Esophagus muscularis mucosa (tissue), 4 donors: ENCODE results near the gene KRT33A. TPM values are rescaled to one million over a fixed set of nuclear protein-coding genes. Genes with fewer than 3 reads are reported as not detected.

Experiments
- DNase-seq: peaks from one replicate; pipeline ENCODE4 v3.0.0-alpha.2; 2017; ENCODE audit errors: extremely low spot score
- H3K27ac ChIP-seq, 4 donors: fragments of 200-600 bp; sonication (generic); replicated peaks in 1 of 4; 1 replicate in 3 of 4; 2 replicates in 1 of 4; pipeline ENCODE4 v1.5.1; 2016 to 2019; ENCODE audit warnings: mild to moderate bottlenecking in 1 of 4
- H3K27me3 ChIP-seq, 4 donors: fragments of 200-600 bp; sonication (generic); one replicate each; pipeline versions ENCODE4 v1.5.1 to v1.6.0; 2016 to 2019
- H3K36me3 ChIP-seq, 4 donors: fragments of 200-600 bp; sonication (generic); one replicate each; pipeline ENCODE4 v1.5.1; 2016 to 2019
- H3K4me1 ChIP-seq, 4 donors: fragments of 200-600 bp; sonication (generic); one replicate each; pipeline ENCODE4 v1.5.1; 2016 to 2019
- H3K4me3 ChIP-seq, 4 donors: fragments of 200-600 bp; sonication (generic); 1 replicate in 2 of 4; 2 replicates in 2 of 4; pipeline ENCODE4 v1.5.1; 2016 to 2019; ENCODE audit warnings: mild to moderate bottlenecking in 4 of 4, moderate library complexity in 1 of 4
- H3K9me3 ChIP-seq, 4 donors: fragments of 200-600 bp; sonication (generic); 1 replicate in 3 of 4; 2 replicates in 1 of 4; pipeline ENCODE4 v1.5.1; 2016 to 2019
- EP300 ChIP-seq: sonication (generic); formaldehyde crosslinking; IDR thresholded peaks from one replicate; pipeline ENCODE4 v1.6.1; 2017; ENCODE audit warnings: antibody characterized with exemption
- POLR2A ChIP-seq: fragments of 450-650 bp; IDR thresholded peaks from one replicate; pipeline ENCODE4 v1.6.1; 2017; ENCODE audit warnings: antibody characterized with exemption, moderate library complexity, mild to moderate bottlenecking, low read depth
- POLR2AphosphoS5 ChIP-seq, 2 donors: sonication (generic); formaldehyde crosslinking; IDR thresholded peaks; one replicate each; pipeline ENCODE4 v1.6.1; 2017; ENCODE audit warnings: antibody characterized with exemption in 2 of 2
- WGBS: methylation state at CpG from one replicate; pipeline ENCODE4 v1.1.5; 2018; 5-methylcytosine and 5-hydroxymethylcytosine counted together
- intact Hi-C: fragments of 100-400 bp; cut with DNase I; formaldehyde crosslinking; loops from one replicate; pipeline ENCODE4 v1.15.1; 2023
- total RNA-seq, 4 donors: library from RNA; depleted of rRNA; stranded (reverse); fragments of >200 nt; gene quantifications; one replicate each; pipeline versions ENCODE4 v1.1.0 to v1.2.1, GENCODE V29; 2016
- TF ChIP-seq, protein P1 (sequence below), 3 experiments: fragments of 200-600 bp in 2 of 3; fragments of 450-650 bp in 1 of 3; sonication (generic) in 2 of 3; IDR thresholded peaks; one replicate each; pipeline ENCODE4 v1.5.1; 2017 to 2019; ENCODE audit warnings: antibody characterized with exemption in 3 of 3, mild to moderate bottlenecking in 2 of 3, moderate library complexity in 1 of 3

Gene KRT33A
- total RNA-seq, 4 donors from 2014 or later = not detected

DNA sequence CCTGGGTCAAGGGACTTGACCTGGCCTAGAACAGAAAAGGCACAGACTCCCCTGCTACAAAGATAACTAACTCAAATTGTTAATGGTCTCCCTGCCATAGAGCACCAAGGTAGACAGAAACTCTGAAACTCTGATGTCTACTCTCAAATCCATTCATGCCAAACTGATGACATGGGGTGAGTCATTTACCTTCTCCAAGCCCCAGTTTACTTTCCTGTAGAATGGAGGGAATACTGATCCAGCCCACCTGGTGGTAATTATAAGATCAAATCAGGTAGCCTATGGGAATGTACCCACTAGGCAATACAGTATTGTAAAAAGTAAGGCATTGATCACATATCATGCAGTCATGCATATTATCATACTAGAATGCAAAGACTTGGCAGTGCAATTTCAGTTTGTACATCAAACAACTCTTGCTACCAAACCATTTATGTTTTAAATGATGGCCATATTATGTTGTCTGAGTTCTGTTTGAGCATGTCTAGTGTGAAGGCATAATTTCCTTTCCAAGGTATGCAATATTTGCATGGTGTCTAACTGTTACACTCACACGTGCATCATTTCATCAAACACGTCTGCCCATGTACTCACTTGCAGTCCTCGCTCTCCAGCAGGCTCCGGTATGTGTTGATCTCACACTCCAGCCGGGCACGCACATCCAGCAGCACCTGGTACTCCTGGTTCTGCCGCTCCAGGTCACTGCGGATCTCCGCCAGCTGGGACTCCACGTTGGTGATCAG, 43.8 kb upstream of the KRT33A start:
- H3K27me3 ChIP-seq = no peaks in the 10 kb centered on the region
- H3K4me3 ChIP-seq = no peak overlapping the region
- intact Hi-C loops = no loop called here
- H3K27ac ChIP-seq = no peak overlapping the region
- H3K4me1 ChIP-seq = no peaks in the 10 kb centered on the region
- TF ChIP-seq, protein P1, sequence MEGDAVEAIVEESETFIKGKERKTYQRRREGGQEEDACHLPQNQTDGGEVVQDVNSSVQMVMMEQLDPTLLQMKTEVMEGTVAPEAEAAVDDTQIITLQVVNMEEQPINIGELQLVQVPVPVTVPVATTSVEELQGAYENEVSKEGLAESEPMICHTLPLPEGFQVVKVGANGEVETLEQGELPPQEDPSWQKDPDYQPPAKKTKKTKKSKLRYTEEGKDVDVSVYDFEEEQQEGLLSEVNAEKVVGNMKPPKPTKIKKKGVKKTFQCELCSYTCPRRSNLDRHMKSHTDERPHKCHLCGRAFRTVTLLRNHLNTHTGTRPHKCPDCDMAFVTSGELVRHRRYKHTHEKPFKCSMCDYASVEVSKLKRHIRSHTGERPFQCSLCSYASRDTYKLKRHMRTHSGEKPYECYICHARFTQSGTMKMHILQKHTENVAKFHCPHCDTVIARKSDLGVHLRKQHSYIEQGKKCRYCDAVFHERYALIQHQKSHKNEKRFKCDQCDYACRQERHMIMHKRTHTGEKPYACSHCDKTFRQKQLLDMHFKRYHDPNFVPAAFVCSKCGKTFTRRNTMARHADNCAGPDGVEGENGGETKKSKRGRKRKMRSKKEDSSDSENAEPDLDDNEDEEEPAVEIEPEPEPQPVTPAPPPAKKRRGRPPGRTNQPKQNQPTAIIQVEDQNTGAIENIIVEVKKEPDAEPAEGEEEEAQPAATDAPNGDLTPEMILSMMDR (IDR thresholded peaks at IDR 0.05) = no peak
- TF ChIP-seq EP300 (no peak), POLR2AphosphoS5 (IDR thresholded peaks at IDR 0.05) (no peak), POLR2A (no peak)
- 86% methylated on average over 9 of the region's 10 CpGs for WGBS
- no peak for DNase-seq
- H3K36me3 ChIP-seq = no peaks in the 10 kb centered on the region
- no peaks in the 10 kb centered on the region for H3K9me3 ChIP-seq

DNA sequence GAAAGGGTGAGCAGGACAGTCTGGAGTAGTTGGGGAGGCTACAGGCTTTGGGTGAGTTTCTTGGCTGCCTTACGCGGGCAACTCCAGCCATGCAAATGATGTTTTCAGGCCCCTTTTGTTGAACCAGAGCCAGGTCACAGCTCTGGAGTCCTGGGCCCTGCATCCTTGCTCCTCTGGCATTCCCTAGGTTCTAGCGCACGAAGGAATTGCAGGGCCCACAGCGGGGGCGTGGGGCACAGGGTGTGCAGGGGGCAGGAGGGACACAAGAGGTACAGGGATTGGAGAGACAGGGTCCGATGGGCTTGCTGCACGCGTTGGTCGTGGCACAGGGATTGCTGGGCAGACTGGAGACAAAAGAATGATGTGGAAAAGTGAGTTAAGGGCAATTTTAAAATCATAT, 43.2 kb upstream of the KRT33A start:
- Histone ChIP-seq H3K27me3 (no peaks in the 10 kb centered on the region), H3K27ac (no peak overlapping the region), H3K4me3 (no peak overlapping the region), H3K4me1 (no peaks in the 10 kb centered on the region), H3K36me3 (no peaks in the 10 kb centered on the region), H3K9me3 (no peaks in the 10 kb centered on the region)
- TF ChIP-seq, protein P1 (IDR thresholded peaks at IDR 0.05) = no peak
- TF ChIP-seq POLR2AphosphoS5 (IDR thresholded peaks at IDR 0.05) (no peak), EP300 (no peak), POLR2A (no peak)
- 80% methylated on average over 10 of the region's 10 CpGs for WGBS
- no peak for DNase-seq
- intact Hi-C loops = no loop called here

DNA sequence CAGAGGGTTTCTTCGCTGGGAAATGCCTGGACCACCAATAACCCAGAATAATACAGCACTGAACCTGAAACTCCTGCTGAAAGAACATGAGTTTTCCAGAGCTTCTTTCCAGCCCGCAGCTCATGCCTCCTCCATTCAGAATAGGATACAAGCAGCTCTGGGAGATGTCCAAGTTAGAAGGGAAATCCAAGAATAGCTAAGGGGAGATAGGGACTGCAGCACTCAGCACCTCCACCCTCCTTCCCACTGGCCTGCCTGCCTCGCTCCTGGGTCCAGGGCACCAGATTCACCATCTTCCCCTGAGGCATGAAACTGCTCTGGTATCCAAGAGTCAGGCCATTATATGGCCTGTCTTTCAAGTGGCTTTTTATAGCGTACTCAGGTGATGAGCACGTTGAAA, 42.7 kb upstream of the KRT33A start:
- H3K9me3 ChIP-seq = no peaks in the 10 kb centered on the region
- H3K27ac ChIP-seq = no peak overlapping the region
- DNase-seq = no peak
- TF ChIP-seq, protein P1 (IDR thresholded peaks at IDR 0.05) = no peak
- TF ChIP-seq POLR2A (no peak), POLR2AphosphoS5 (IDR thresholded peaks at IDR 0.05) (no peak), EP300 (no peak)
- 60% methylated on average over 5 of the region's 5 CpGs for WGBS
- H3K4me3 ChIP-seq = no peak overlapping the region
- H3K4me1 ChIP-seq = no peaks in the 10 kb centered on the region
- intact Hi-C loops = no loop called here
- H3K27me3 ChIP-seq = no peaks in the 10 kb centered on the region
- H3K36me3 ChIP-seq = no peaks in the 10 kb centered on the region

DNA sequence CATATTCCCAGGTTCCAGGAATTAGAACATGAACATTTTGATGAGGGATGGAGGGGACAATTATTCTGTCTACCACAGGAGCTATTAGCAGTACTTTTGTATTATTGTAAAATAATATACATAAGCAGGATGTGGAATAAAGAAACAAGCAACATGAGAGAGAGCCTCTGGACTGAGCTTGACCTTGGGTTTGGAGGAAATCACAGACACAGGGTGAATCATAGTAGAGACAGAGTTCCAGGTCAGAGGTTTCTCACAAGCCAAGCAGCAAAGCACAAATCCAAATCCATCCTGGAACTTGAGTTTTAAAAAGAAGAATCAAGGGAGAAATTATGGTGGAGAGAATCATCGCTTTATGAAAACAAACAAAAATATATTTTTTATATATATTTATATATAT, 41.6 kb upstream of the KRT33A start:
- H3K36me3 ChIP-seq = no peaks in the 10 kb centered on the region
- no peak for DNase-seq
- intact Hi-C loops = no loop called here
- peaks cover 0 to 5% (median 1%) of the 10 kb centered on the region in 4 donors for H3K9me3 ChIP-seq
- H3K4me3 ChIP-seq = no peak overlapping the region
- H3K4me1 ChIP-seq = no peaks in the 10 kb centered on the region
- H3K27me3 ChIP-seq = no peaks in the 10 kb centered on the region
- TF ChIP-seq EP300 (no peak), POLR2AphosphoS5 (IDR thresholded peaks at IDR 0.05) (no peak), POLR2A (no peak)
- TF ChIP-seq, protein P1 (IDR thresholded peaks at IDR 0.05) = no peak
- H3K27ac ChIP-seq = no peak overlapping the region
- WGBS = 94% methylated on average over 1 of the region's 1 CpG

DNA sequence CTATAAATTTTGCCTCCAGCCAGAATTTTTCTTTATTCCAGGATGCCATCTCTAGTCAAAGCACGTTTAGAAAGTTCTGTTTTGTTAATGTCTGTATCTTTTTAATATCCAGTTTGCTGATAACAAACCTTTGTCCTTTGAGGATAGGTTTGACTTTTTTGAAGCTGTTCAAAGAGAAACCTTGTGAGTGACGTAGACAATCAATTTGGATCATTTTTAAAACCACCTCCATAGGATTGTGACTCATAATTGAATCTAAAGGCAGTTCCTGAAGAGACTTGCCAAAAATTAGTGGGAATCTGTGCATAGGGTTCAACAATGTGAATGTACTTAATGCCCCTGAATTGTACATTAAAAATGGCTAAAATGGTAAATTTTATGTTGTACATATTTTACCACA, 40.9 kb upstream of the KRT33A start:
- Histone ChIP-seq H3K27me3 (no peaks in the 10 kb centered on the region), H3K27ac (no peak overlapping the region), H3K9me3 (peaks cover 0 to 10% (median 8%) of the 10 kb centered on the region in 4 donors), H3K4me1 (no peaks in the 10 kb centered on the region), H3K36me3 (no peaks in the 10 kb centered on the region), H3K4me3 (no peak overlapping the region)
- TF ChIP-seq POLR2AphosphoS5 (IDR thresholded peaks at IDR 0.05) (no peak), POLR2A (no peak), EP300 (no peak)
- TF ChIP-seq, protein P1 (IDR thresholded peaks at IDR 0.05) = no peak
- intact Hi-C loops = no loop called here
- WGBS = 73% methylated on average over 2 of the region's 2 CpGs
- no peak for DNase-seq
